Measurements from ENCODE around the gene MSL1.

MSL1 gene

GRCh38 chr17:40150276-40150675, 28.5 kb downstream of the MSL1 start:
- no peak for TF ChIP-seq ZFX (IDR thresholded peaks at IDR 0.05; ENCODE audit: borderline replicate concordance)
- TF ChIP-seq, protein P1, sequence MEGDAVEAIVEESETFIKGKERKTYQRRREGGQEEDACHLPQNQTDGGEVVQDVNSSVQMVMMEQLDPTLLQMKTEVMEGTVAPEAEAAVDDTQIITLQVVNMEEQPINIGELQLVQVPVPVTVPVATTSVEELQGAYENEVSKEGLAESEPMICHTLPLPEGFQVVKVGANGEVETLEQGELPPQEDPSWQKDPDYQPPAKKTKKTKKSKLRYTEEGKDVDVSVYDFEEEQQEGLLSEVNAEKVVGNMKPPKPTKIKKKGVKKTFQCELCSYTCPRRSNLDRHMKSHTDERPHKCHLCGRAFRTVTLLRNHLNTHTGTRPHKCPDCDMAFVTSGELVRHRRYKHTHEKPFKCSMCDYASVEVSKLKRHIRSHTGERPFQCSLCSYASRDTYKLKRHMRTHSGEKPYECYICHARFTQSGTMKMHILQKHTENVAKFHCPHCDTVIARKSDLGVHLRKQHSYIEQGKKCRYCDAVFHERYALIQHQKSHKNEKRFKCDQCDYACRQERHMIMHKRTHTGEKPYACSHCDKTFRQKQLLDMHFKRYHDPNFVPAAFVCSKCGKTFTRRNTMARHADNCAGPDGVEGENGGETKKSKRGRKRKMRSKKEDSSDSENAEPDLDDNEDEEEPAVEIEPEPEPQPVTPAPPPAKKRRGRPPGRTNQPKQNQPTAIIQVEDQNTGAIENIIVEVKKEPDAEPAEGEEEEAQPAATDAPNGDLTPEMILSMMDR (IDR thresholded peaks at IDR 0.05), result no peak
- H3K27ac ChIP-seq, result no peak overlapping the region

DNA sequence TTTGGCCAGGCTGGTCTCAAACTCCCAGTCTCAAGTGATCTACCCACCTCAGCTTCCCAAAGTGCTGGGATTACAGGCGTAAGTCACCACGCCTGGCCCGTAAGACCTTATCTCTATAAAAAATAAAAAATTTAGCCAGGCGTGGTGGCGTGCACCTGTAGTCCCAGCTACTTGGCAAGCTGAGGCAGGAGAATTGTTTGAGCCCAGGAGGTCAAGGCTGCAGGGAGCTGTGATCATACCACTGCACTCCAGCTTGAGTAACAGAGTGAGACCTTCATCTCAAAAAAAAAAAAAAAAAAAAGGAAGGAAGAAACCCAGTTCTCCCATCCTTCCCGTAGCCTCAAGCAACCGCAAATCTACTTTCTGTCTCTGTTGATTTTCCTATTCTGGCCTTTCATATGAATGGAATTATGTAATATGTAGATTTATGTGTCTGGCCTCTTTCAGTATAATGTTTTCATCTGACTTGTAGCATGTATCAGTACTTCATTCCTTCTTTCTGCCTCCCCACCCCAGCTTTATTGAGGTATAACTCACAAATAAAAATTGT, 29.7 kb downstream of the MSL1 start:
- no peak for TF ChIP-seq ZFX (IDR thresholded peaks at IDR 0.05; ENCODE audit: borderline replicate concordance)
- TF ChIP-seq, protein P1 (IDR thresholded peaks at IDR 0.05), result no peak
- H3K27ac ChIP-seq, result no peak overlapping the region

DNA sequence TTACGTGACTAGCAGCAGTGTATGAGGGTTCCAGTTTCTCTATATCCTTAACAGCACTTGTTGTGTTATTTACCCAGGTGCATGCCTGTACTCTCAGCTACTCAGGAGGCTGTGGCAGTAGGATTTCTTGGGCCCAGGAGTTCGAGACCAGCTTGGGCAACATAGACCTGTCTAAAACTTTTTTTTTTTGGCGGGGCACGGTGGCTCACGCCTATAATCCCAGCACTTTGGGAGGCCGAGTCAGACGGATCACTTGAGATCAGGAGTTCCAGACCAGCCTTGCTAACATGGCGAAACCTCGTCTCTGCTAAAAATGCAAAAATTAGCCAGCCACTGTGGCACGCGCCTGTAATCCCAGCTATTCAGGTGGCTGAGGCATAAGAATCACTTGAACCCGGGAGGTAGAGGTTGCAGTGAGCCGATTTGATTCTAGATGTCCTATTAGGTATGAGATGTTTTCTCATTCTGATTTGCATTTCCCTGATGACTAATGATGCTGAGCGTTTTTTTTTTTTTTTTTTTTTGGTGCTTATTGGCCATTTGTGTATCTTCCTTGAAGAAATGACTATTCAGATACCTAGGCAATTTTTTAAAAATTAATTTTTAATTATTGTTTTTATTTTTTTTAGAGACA, 31.9 kb downstream of the MSL1 start:
- H3K27ac ChIP-seq, result 0 out of 2 replicates have a peak overlapping the region, but pooled peaks have one; percentile 26
- TF ChIP-seq, protein P1 (IDR thresholded peaks at IDR 0.05), result no peak
- TF ChIP-seq ZFX (IDR thresholded peaks at IDR 0.05; ENCODE audit: borderline replicate concordance), result no peak

GRCh38 chr17:40157973-40158372, 36.2 kb downstream of the MSL1 start:
- no peak overlapping the region for H3K27ac ChIP-seq
- no peak for TF ChIP-seq ZFX (IDR thresholded peaks at IDR 0.05; ENCODE audit: borderline replicate concordance)
- TF ChIP-seq, protein P1 (IDR thresholded peaks at IDR 0.05), result no peak

DNA sequence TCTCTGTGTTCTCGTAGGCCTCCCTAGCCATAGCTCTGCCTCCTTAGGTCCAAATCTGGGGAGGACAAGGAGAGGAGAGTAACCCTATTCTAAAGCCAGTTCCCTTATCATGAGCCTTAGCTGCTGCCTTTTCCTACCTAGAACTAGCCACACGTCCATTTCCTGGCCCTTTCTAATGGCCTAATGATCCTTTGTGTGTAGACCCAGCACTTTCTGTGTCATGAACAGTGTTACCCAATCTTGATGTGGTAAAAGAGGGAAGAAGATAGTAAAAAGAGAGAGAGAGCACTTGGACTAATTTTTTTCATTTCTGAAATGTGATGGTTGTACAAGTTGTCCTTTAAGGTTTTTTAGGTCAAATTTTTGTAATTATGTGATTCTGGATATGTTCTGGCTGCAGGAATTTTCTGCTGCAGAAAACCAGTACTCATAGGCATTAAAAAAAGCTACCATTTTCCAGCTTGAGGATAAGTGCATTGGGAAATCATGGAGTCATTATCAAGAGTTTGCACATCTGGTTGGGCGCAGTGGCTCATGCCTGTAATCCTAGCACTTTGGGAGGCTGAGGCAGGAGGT, 36.8 kb downstream of the MSL1 start:
- TF ChIP-seq ZFX (IDR thresholded peaks at IDR 0.05; ENCODE audit: borderline replicate concordance), result no peak
- TF ChIP-seq, protein P1 (IDR thresholded peaks at IDR 0.05), result no peak
- H3K27ac ChIP-seq, result no peak overlapping the region

- TF ChIP-seq ZFX (IDR thresholded peaks at IDR 0.05; ENCODE audit: borderline replicate concordance), result no peak
- TF ChIP-seq, protein P1 (IDR thresholded peaks at IDR 0.05), result no peak
Measured at GRCh38 chr17:40159456-40159855, 37.7 kb downstream of the MSL1 start.

GRCh38 chr17:40167685-40168261, 46.0 kb downstream of the MSL1 start:
- no peak overlapping the region for H3K27ac ChIP-seq
- no peak for TF ChIP-seq ZFX (IDR thresholded peaks at IDR 0.05; ENCODE audit: borderline replicate concordance)
- TF ChIP-seq, protein P1 (IDR thresholded peaks at IDR 0.05), result no peak

More at GRCh38 chr17:40159456-40159855, 37.7 kb downstream of the MSL1 start:
- H3K27ac ChIP-seq, result no peak overlapping the region

Data from 22Rv1 (cell line).